HG02973 (cell line): ENCODE data around the gene PYGB.

Experiments
- ATAC-seq: cut with Tn5 transposase; IDR thresholded peaks from one replicate; pipeline ENCODE4 v1.9.1; 2021; ENCODE audit warnings: moderate library complexity; ENCODE audit not compliant: unreplicated experiment

Gene PYGB

GRCh38 chr20:25215521-25215920 is 32.4 kb upstream of the PYGB start:
- no peak for ATAC-seq

- no peak for ATAC-seq
These were observed 31.5 kb upstream of the PYGB start for GRCh38 chr20:25216199-25216945.

GRCh38 chr20:25217161-25218108 is 30.4 kb upstream of the PYGB start:
- ATAC-seq: no peak

GRCh38 chr20:25218109-25218486 is 29.8 kb upstream of the PYGB start:
- ATAC-seq: no peak

DNA sequence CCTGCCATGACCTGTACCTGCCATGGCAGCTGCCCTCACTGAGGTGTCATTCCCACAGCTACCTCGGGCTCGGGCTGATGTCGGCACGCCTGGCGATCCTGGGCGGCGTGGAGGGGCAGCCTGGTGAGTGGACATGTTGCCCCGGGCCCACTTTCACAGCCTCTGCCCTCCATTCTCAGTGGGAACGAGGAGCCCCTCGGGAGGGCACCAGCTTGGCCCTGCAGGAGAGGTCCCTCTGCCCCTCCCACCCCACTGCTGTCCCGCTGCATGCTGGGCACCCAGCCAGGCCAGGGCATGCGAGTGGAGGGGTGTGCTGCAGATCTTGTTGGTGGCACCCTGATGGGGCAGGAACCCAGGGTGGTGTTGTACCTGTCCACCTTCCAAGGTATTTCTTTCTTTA is 29.4 kb upstream of the PYGB start:
- ATAC-seq: no peak

DNA sequence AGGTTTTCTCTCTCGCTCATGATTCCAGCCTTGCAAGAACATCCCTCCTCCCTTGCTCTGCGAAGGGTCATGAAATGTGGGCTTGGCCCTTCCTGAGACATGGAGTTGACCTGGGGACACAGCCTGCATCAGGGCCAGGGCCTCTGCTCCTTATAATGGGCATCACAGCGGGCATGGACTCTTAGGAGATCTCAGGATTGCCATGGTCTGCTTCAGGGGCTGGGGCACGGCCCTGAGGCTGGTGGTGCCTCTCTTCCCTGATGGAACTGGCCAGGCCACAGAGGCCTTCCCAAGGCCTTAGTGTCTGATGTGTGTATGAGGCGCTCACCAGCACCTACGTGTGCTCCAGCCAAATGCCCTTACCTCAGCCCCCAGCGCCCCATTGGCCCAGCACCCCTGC is 28.5 kb upstream of the PYGB start:
- ATAC-seq: no peak

DNA sequence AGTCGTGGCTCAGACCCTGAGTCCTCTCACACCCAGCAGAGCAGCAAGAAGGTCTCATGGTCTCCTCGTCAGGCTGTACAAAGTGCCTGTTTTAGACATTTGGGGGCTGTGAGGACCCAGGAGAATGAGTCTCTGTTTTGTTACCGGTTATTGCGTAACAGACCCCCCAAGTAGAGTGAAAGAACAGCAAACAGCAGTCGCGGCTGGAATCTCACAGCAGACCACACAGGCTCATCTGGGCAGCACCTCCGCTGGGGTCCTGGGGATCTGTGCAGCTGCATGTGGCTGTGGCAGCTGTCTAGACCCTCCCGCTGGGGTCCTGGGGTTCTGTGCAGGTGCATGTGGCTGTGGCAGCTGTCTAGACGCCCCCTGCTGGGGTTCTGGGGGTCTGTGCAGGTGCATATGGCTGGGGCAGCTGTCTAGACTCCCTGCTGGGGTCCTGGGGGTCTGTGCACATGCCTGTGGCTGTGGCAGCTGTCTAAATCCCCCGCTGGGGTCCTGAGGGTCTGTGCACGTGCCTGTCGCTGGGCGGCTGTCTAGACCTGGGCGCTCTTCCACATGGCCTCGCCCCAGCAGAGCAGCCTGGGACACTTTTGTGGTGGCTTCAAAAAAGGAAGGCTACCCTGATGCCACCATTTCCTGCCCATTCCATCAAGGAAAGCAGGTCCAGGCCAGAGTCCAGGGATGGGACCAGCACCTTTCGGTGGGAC is 27.7 kb upstream of the PYGB start:
- no peak for ATAC-seq

- ATAC-seq: no peak
These were observed 26.9 kb upstream of the PYGB start for GRCh38 chr20:25220810-25221591.

GRCh38 chr20:25221592-25222460 is 26.1 kb upstream of the PYGB start:
- ATAC-seq: no peak

DNA sequence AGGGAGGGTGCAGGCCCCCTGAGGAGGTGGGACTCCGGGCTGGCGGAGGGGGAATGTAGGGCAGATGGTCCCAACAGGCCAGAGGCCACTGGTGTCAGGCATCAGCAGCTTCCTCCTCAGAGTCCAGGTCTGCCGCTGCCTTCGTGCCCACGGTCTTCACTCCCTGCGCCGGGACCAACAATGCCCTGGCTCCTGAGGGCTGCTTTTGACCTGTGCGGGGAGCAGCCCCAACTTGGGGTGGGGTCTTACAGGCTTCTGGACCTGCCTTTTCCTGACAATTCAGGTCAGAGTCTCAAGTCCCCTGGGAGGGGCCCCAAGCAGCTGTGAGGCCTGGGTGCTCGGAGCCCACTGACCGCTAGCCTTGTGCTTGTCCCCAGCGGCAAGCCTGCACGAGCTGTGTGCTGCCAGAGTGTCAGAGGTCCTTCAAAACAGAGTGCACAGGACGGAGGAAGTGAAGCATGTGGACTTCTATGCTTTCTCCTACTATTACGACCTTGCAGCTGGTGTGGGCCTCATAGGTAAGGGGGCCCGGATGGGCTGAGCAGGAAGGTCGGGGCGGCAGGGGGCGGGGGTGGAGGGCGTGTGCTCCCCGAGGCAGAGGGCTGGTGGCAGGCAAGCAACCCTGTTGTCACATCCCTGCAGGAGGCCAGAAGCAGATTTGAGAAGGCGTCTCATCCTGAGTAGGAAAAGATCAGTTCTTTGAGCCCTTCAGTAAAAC is 25.3 kb upstream of the PYGB start:
- ATAC-seq: no peak

DNA sequence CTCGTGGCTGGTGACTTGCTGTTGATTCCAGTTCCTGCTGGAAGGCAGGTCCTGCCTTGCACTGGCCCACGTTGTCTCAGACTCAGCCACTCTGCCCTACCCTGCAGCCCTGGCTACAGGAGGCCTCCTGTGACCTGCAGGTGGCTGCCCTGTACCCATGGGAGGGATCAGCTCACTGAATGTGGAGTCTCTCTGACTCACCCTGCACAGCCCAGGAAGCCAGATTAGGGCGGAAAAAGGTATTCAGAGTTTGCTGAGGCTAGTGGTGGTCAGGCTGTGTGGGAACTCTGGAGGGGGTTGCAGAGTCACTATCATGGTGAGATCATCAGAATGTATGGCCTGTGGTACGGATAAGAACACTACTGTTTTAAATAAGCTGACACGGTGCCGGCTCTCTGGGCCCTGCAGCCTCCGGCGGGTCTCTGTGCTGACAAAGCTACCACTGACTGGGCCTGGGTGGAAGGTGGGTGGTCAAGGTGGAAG is 24.7 kb upstream of the PYGB start:
- no peak for ATAC-seq

- no peak for ATAC-seq
These were observed 23.8 kb upstream of the PYGB start for GRCh38 chr20:25223765-25224720.

GRCh38 chr20:25224941-25225340 is 22.9 kb upstream of the PYGB start:
- no peak for ATAC-seq

GRCh38 chr20:25225642-25226432 is 22.0 kb upstream of the PYGB start:
- ATAC-seq: no peak

DNA sequence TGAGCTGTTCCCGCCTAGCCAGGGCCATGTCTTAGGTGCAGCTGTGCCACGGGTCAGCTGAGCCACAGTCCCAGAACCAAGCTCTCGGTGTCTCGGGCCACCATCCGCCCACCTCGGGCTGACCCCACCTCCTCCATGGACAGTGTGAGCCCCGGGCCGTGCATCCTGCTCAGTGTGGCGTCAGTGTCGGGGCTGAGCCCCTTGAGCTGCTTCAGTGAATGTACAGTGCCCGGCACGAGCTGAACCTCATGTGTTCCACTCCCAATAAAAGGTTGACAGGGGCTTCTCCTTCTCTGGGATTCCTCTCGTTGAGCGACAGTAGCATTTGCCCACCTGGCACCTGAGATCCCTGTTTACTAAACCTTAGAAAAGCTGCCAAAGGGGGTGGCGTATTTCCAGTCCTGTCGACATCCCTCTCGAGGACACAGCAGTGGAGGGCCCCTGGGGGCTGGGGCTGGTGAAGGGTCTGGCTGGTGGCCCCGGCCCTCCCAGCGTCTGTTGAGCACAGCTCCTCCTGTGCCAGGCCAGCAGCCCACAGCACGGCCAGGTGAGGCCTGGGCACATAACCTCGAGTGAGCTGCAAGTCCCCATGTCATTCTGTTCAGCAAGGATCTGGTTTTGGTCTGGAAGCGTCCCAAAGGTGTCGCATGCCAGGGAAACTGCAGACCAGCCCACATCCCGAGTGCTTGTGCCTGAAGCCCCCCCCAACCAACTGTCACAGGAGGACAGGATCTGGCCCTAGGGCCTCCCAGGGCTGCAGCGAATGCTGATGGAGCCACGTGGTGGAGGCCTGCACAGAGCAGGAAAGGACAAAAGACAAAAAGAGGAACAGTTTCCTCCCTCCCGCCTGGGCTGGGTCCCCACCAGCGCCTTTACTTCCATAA is 21.2 kb upstream of the PYGB start:
- no peak for ATAC-seq

GRCh38 chr20:25227317-25227831 is 20.5 kb upstream of the PYGB start:
- no peak for ATAC-seq
